IPS DF 4.7 (cell line): ENCODE results near the gene VSX1.

Experiments
- DNase-seq: peaks from one replicate; pipeline ENCODE4 v3.0.0-alpha.2; 2013; ENCODE audit warnings: low spot score; ENCODE audit errors: extremely low read depth

The VSX1 gene

GRCh38 chr20:25041813-25042530, 40.0 kb downstream of the VSX1 start:
- no peak for DNase-seq

- DNase-seq, result no peak
Measured at GRCh38 chr20:25040438-25040831, 41.5 kb downstream of the VSX1 start.

GRCh38 chr20:25039697-25040437, 42.1 kb downstream of the VSX1 start:
- no peak for DNase-seq

- DNase-seq, result no peak
Measured at GRCh38 chr20:25038591-25039015, 43.3 kb downstream of the VSX1 start.

GRCh38 chr20:25038103-25038410, 43.9 kb downstream of the VSX1 start:
- DNase-seq, result no peak

- no peak for DNase-seq
Measured at GRCh38 chr20:25037288-25038102, 44.4 kb downstream of the VSX1 start.

- DNase-seq, result no peak
Measured at GRCh38 chr20:25036331-25036936, 45.5 kb downstream of the VSX1 start.

GRCh38 chr20:25035921-25036320, 46.0 kb downstream of the VSX1 start:
- no peak for DNase-seq

- no peak for DNase-seq
Measured at GRCh38 chr20:25033924-25034300, 48.0 kb downstream of the VSX1 start.

GRCh38 chr20:25033265-25033923, 48.5 kb downstream of the VSX1 start:
- no peak for DNase-seq

- no peak for DNase-seq
Measured at GRCh38 chr20:25032478-25033264, 49.3 kb downstream of the VSX1 start.

- DNase-seq, result no peak
Measured at GRCh38 chr20:25032065-25032477, 49.9 kb downstream of the VSX1 start.

GRCh38 chr20:25031241-25031640, 50.7 kb downstream of the VSX1 start:
- DNase-seq, result no peak

- DNase-seq, result no peak
Measured at GRCh38 chr20:25030649-25031207, 51.2 kb downstream of the VSX1 start.

- no peak for DNase-seq
Measured at GRCh38 chr20:25030007-25030648, 51.8 kb downstream of the VSX1 start.

GRCh38 chr20:25025986-25026605, 55.8 kb downstream of the VSX1 start:
- no peak for DNase-seq
